MCF 10A (cell line): ENCODE data around the gene CD84. TPM values are rescaled to one million over a fixed set of nuclear protein-coding genes. Genes with fewer than 3 reads are reported as not detected.
"Not testable (repeated sequence)": the region's sequence is repeated elsewhere in the genome, so short reads cannot be mapped to it uniquely, and the experiment has no call there.

Experiments
- BruUV-seq: library from RNA; stranded (reverse); fragments of 400-500 nt; replicated peaks from 2 replicates; lab custom pipeline; 2021; lab: Mats Ljungman, UMichigan
- CTCF ChIA-PET: fragments of 300-600 bp; sonication (Branson Sonifier 250); formaldehyde crosslinking; extraction: SDS; loops from one replicate; lab custom pipeline; 2021; ENCODE audit warnings: antibody characterized with exemption, inconsistent platforms; lab: Yijun Ruan, JAX
- POLR2A ChIA-PET: fragments of 300-600, 350-650 bp; sonication (Branson Sonifier 250); formaldehyde crosslinking; extraction: SDS; loops from one replicate; lab custom pipeline; 2020; ENCODE audit warnings: antibody characterized with exemption, inconsistent platforms; lab: Yijun Ruan, JAX
- DNase-seq: peaks from one replicate; pipeline ENCODE4 v3.0.0-alpha.2; 2018; ENCODE audit not compliant: unreplicated experiment
- H3K27ac Mint-ChIP-seq: one replicate; pipeline ENCODE4 v1.8.0; 2022; ENCODE audit warnings: mild to moderate bottlenecking, low read depth, mixed read lengths; ENCODE audit not compliant: unreplicated experiment
- H3K27me3 Mint-ChIP-seq: one replicate; pipeline ENCODE4 v1.8.0; 2022; ENCODE audit warnings: mixed read lengths; ENCODE audit not compliant: insufficient read depth, unreplicated experiment
- H3K36me3 Mint-ChIP-seq: one replicate; pipeline ENCODE4 v1.8.0; 2022; ENCODE audit warnings: mild to moderate bottlenecking, moderate library complexity, mixed read lengths; ENCODE audit not compliant: insufficient read depth, unreplicated experiment
- H3K4me1 Mint-ChIP-seq: one replicate; pipeline ENCODE4 v1.8.0; 2022; ENCODE audit warnings: mixed read lengths; ENCODE audit not compliant: insufficient read depth, unreplicated experiment
- H3K4me3 Mint-ChIP-seq: one replicate; pipeline ENCODE4 v1.8.0; 2022; ENCODE audit warnings: mild to moderate bottlenecking, moderate library complexity, mixed read lengths; ENCODE audit not compliant: unreplicated experiment
- H3K9me3 Mint-ChIP-seq: one replicate; pipeline ENCODE4 v1.8.0; 2022; ENCODE audit warnings: mixed read lengths; ENCODE audit not compliant: unreplicated experiment
- CTCF ChIP-seq: fragments of 200-600 bp; IDR thresholded peaks from one replicate; pipeline ENCODE4 v1.8.0; 2022; ENCODE audit warnings: antibody characterized with exemption, mild to moderate bottlenecking; ENCODE audit not compliant: unreplicated experiment
- intact Hi-C: fragments of 100-400 bp; cut with micrococcal nuclease; formaldehyde crosslinking; loops from 2 replicates; pipeline ENCODE4 v1.14.1; 2022
- total RNA-seq: library from RNA; stranded (reverse); gene quantifications from 2 replicates; pipeline ENCODE4 v1.2.3, GENCODE V29; 2022

The CD84 gene
- total RNA-seq, 1 experiment from 2014 or later: not detected

GRCh38 chr1:160503087-160503486 lies 76.2 kb downstream of the CD84 start:
- intact Hi-C loops: no loop called here
- Mint-ChIP-seq H3K9me3 (peaks cover 34% of the 10 kb centered on the region), H3K27me3 (peaks cover 62% of the 10 kb centered on the region), H3K36me3 (no peaks in the 10 kb centered on the region), H3K4me3 (no peak overlapping the region), H3K4me1 (no peaks in the 10 kb centered on the region), H3K27ac (no peak overlapping the region)
- POLR2A ChIA-PET: interaction anchor here (0.6 kb wide), 1 partner anchor 14 kb away, joined by 3 read pairs; no protein-coding TSS in a partner anchor
- CTCF ChIA-PET: no interaction called here
- no peak for DNase-seq
- no peak for TF ChIP-seq CTCF
- no TSS peak for BruUV-seq

GRCh38 chr1:160500321-160500990 lies 78.8 kb downstream of the CD84 start:
- H3K27me3 Mint-ChIP-seq: peaks cover 36% of the 10 kb centered on the region
- peaks cover 8% of the 10 kb centered on the region for H3K9me3 Mint-ChIP-seq
- intact Hi-C loops: no loop called here
- CTCF ChIA-PET: interaction anchor here (0.7 to 0.9 kb wide), 3 partner anchors 10 to 727 kb away, joined by 4 to 6 read pairs (median 4); no protein-coding TSS in a partner anchor
- H3K4me3 Mint-ChIP-seq: no peak overlapping the region
- no peaks in the 10 kb centered on the region for H3K4me1 Mint-ChIP-seq
- DNase-seq: no peak
- no peak for TF ChIP-seq CTCF
- POLR2A ChIA-PET: interaction anchor here (0.6 to 1.3 kb wide), 2 partner anchors 11 to 745 kb away, joined by 3 to 4 read pairs; no protein-coding TSS in a partner anchor
- no peak overlapping the region for H3K27ac Mint-ChIP-seq
- no TSS peak for BruUV-seq
- H3K36me3 Mint-ChIP-seq: no peaks in the 10 kb centered on the region

GRCh38 chr1:160499631-160500030 lies 79.7 kb downstream of the CD84 start:
- ChIA-PET POLR2A (no interaction called here), CTCF (interaction anchor here (0.9 to 1.5 kb wide), 2 partner anchors 36 to 44 kb away, joined by 3 to 4 read pairs; no protein-coding TSS in a partner anchor)
- H3K27ac Mint-ChIP-seq: no peak overlapping the region
- DNase-seq: no peak
- H3K9me3 Mint-ChIP-seq: peaks cover 7% of the 10 kb centered on the region
- no peaks in the 10 kb centered on the region for H3K36me3 Mint-ChIP-seq
- H3K4me1 Mint-ChIP-seq: no peaks in the 10 kb centered on the region
- no peak overlapping the region for H3K4me3 Mint-ChIP-seq
- TF ChIP-seq CTCF: no peak
- BruUV-seq: no TSS peak
- H3K27me3 Mint-ChIP-seq: peaks cover 27% of the 10 kb centered on the region
- intact Hi-C loops: no loop called here

- H3K9me3 Mint-ChIP-seq, H3K27ac Mint-ChIP-seq, H3K4me3 Mint-ChIP-seq, BruUV-seq, DNase-seq, intact Hi-C loops, H3K4me1 Mint-ChIP-seq, H3K36me3 Mint-ChIP-seq: not testable (repeated sequence)
- POLR2A ChIA-PET: interaction anchor here (0.7 to 1.2 kb wide), 2 partner anchors 21 to 44 kb away, joined by 3 to 5 read pairs; no protein-coding TSS in a partner anchor
- CTCF ChIA-PET: interaction anchor here (0.6 to 2.9 kb wide), 5 partner anchors 11 to 1270 kb away, joined by 3 to 8 read pairs (median 3); no protein-coding TSS in a partner anchor
- peaks cover 24% of the 10 kb centered on the region for H3K27me3 Mint-ChIP-seq
Observed at GRCh38 chr1:160498301-160499065, 80.8 kb downstream of the CD84 start.
